GM19328 (cell line): ENCODE results near the gene KIF25.
"Not testable (repeated sequence)": the region's sequence is repeated elsewhere in the genome, so short reads cannot be mapped to it uniquely, and the experiment has no call there.

ENCODE experiments used
- ATAC-seq: cut with Tn5 transposase; IDR thresholded peaks from one replicate; pipeline ENCODE4 v1.9.1; 2021; ENCODE audit warnings: mild to moderate bottlenecking, moderate library complexity; ENCODE audit not compliant: unreplicated experiment

Gene KIF25

GRCh38 chr6:167974640-167975344 is 22.7 kb upstream of the KIF25 start:
- ATAC-seq = no peak

GRCh38 chr6:167975458-167975857 is 22.0 kb upstream of the KIF25 start:
- no peak for ATAC-seq

GRCh38 chr6:167976116-167976657 is 21.3 kb upstream of the KIF25 start:
- not testable (repeated sequence) for ATAC-seq

- no peak for ATAC-seq
Observed at GRCh38 chr6:167976708-167977107, 20.8 kb upstream of the KIF25 start.

GRCh38 chr6:167977717-167978467 is 19.6 kb upstream of the KIF25 start:
- ATAC-seq = no peak

- no peak for ATAC-seq
Observed at GRCh38 chr6:167978607-167979006, 18.9 kb upstream of the KIF25 start.

GRCh38 chr6:167979436-167980139 is 17.9 kb upstream of the KIF25 start:
- ATAC-seq = no peak

GRCh38 chr6:167980911-167981580 is 16.4 kb upstream of the KIF25 start:
- ATAC-seq = no peak

GRCh38 chr6:167981916-167982462 is 15.5 kb upstream of the KIF25 start:
- ATAC-seq = no peak

- no peak for ATAC-seq
Observed at GRCh38 chr6:167984144-167984719, 13.2 kb upstream of the KIF25 start.

GRCh38 chr6:167984876-167985604 is 12.4 kb upstream of the KIF25 start:
- no peak for ATAC-seq

GRCh38 chr6:167985911-167986595 is 11.4 kb upstream of the KIF25 start:
- ATAC-seq = no peak

- ATAC-seq = no peak
Observed at GRCh38 chr6:167987396-167988153, 9.9 kb upstream of the KIF25 start.

GRCh38 chr6:167988154-167988495 is 9.3 kb upstream of the KIF25 start:
- ATAC-seq = no peak

GRCh38 chr6:167988945-167989841 is 8.3 kb upstream of the KIF25 start:
- no peak for ATAC-seq

- no peak for ATAC-seq
Observed at GRCh38 chr6:167990016-167990945, 7.2 kb upstream of the KIF25 start.
